GM12878 (cell line): ENCODE results near the gene RNF11.

Experiments
- CHD4 ChIP-seq: fragments of 200-600 bp; sonication (generic); IDR thresholded peaks from 2 replicates; pipeline ENCODE4 v1.6.1; 2016; ENCODE audit warnings: mild to moderate bottlenecking
- ESRRA ChIP-seq: IDR thresholded peaks from 2 replicates; pipeline ENCODE4 v1.6.1; 2012; ENCODE audit warnings: mild to moderate bottlenecking, low read length, improper control_type of control experiment
- ETV6 ChIP-seq, 2 experiments: fragments of 450-650 bp in 1 of 2; IDR thresholded peaks in 1 of 2; conservative IDR thresholded peaks in 1 of 2; 2 replicates each; pipeline ENCODE4 v1.6.1; 2014; ENCODE audit warnings: antibody characterized with exemption in 1 of 2, borderline replicate concordance in 1 of 2, low read depth in 1 of 2, mild to moderate bottlenecking in 1 of 2, moderate library complexity in 1 of 2
- MYC ChIP-seq: IDR thresholded peaks from 2 replicates; pipeline ENCODE4 v1.6.1; 2011; ENCODE audit warnings: mild to moderate bottlenecking, low read length, moderate library complexity, inconsistent platforms; ENCODE audit not compliant: insufficient read depth, insufficient replicate concordance, insufficient read length, severe bottlenecking
- POLR2A ChIP-seq: IDR thresholded peaks from 2 replicates; pipeline ENCODE4 v1.6.1; 2011; ENCODE audit warnings: low read depth, mild to moderate bottlenecking, low read length
- RAD51 ChIP-seq: fragments of 450-650 bp; IDR thresholded peaks from 2 replicates; pipeline ENCODE4 v1.6.1; 2016; ENCODE audit warnings: moderate library complexity, mild to moderate bottlenecking, inconsistent platforms
- ZZZ3 ChIP-seq: IDR thresholded peaks from 2 replicates; pipeline ENCODE4 v1.6.1; 2011; ENCODE audit warnings: low read depth; ENCODE audit not compliant: control insufficient read depth, insufficient read length
- TF ChIP-seq, protein P1 (sequence below), 3 experiments: IDR thresholded peaks in 2 of 3; conservative IDR thresholded peaks in 1 of 3; 2 replicates each; pipeline ENCODE4 v1.5.1; 2011; ENCODE audit warnings: low read depth in 3 of 3, low read length in 3 of 3, mild to moderate bottlenecking in 3 of 3, control low read depth in 2 of 3, moderate library complexity in 2 of 3, inconsistent platforms in 1 of 3, mixed read lengths in 1 of 3; ENCODE audit not compliant: control insufficient read depth in 2 of 3, insufficient read depth in 1 of 3; ENCODE audit errors: extremely low read depth in 1 of 3

DNA sequence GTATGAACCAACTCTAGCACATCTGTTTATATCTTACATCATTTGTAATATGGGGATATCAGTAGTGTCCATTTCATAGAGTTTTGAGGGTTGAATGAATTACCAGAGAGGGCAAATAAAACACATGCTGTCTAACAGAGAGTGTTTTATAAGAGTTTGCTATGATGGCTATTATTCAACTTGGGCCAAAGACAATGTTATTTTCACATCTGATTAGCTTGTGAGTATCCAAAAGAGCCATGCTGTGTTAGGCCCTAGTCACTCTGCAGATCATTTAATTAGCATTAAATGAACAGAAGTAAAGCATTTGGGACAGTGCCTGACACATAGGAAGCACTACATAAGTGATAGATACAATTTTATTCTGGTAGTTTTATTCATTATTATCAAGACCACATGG lies 4.2 kb upstream of the RNF11 start:
- TF ChIP-seq CHD4 (no peak), ETV6 (conservative IDR thresholded peaks at IDR 0.05 in 1 of 2, IDR thresholded peaks at IDR 0.05 in 1 of 2; ENCODE audit: borderline replicate concordance in 1 of 2, low read depth in 1 of 2) (no peak), ESRRA (no peak), RAD51 (no peak), MYC (no peak), POLR2A (no peak), ZZZ3 (no peak)
- TF ChIP-seq, protein P1, sequence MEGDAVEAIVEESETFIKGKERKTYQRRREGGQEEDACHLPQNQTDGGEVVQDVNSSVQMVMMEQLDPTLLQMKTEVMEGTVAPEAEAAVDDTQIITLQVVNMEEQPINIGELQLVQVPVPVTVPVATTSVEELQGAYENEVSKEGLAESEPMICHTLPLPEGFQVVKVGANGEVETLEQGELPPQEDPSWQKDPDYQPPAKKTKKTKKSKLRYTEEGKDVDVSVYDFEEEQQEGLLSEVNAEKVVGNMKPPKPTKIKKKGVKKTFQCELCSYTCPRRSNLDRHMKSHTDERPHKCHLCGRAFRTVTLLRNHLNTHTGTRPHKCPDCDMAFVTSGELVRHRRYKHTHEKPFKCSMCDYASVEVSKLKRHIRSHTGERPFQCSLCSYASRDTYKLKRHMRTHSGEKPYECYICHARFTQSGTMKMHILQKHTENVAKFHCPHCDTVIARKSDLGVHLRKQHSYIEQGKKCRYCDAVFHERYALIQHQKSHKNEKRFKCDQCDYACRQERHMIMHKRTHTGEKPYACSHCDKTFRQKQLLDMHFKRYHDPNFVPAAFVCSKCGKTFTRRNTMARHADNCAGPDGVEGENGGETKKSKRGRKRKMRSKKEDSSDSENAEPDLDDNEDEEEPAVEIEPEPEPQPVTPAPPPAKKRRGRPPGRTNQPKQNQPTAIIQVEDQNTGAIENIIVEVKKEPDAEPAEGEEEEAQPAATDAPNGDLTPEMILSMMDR (IDR thresholded peaks at IDR 0.05 in 2 of 3, conservative IDR thresholded peaks at IDR 0.05 in 1 of 3; ENCODE audit: control insufficient read depth in 2 of 3, extremely low read depth in 1 of 3, insufficient read depth in 1 of 3, low read depth in 3 of 3, low read length in 3 of 3), result no peak
